AG09309 (cell line): Measurements from ENCODE around the gene PHAX.
"Not testable (repeated sequence)": the region's sequence is repeated elsewhere in the genome, so short reads cannot be mapped to it uniquely, and the experiment has no call there.

Experiments used
- DNase-seq: peaks from one replicate; pipeline ENCODE4 v3.0.0-alpha.2; 2010; ENCODE audit warnings: low read depth
- H3K4me3 ChIP-seq: 2 replicates; pipeline ENCODE4 v1.5.1; 2011; ENCODE audit warnings: mild to moderate bottlenecking, low read depth, low read length, moderate library complexity; ENCODE audit not compliant: control insufficient read depth
- TF ChIP-seq, protein P1 (sequence below): IDR thresholded peaks from 2 replicates; pipeline ENCODE4 v1.5.1; 2011; ENCODE audit warnings: mild to moderate bottlenecking, low read depth, low read length, inconsistent platforms; ENCODE audit not compliant: insufficient read depth, control insufficient read depth; ENCODE audit errors: missing control alignments

Gene PHAX

DNA sequence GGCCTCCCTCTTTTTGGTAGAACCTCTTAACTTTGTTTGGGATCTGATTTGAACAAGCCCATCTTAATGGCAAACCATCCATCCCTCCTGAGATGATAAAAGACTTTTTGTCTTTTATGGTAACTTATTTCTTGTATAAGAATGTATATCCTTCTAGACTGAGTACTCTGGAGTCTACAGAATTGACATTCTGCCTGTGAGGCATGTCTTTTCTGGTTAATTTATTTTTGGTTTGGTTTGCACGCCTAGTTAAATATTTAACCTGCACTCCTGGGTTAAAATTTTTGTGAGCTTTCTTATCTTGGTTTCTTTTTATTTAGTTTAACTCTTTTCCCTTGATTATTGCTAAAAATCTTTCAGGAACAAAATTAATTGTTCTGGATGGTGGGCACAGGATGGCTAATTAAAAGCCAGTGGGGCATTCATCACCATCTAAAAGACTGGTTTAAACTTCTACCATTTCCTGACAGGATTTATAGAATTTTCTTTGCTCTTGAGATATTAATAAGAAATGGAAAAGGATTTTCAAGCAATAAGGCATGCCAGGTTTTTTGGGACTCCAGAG lies 50.3 kb downstream of the PHAX start:
- no peak overlapping the region for H3K4me3 ChIP-seq
- no peak for DNase-seq
- TF ChIP-seq, protein P1, sequence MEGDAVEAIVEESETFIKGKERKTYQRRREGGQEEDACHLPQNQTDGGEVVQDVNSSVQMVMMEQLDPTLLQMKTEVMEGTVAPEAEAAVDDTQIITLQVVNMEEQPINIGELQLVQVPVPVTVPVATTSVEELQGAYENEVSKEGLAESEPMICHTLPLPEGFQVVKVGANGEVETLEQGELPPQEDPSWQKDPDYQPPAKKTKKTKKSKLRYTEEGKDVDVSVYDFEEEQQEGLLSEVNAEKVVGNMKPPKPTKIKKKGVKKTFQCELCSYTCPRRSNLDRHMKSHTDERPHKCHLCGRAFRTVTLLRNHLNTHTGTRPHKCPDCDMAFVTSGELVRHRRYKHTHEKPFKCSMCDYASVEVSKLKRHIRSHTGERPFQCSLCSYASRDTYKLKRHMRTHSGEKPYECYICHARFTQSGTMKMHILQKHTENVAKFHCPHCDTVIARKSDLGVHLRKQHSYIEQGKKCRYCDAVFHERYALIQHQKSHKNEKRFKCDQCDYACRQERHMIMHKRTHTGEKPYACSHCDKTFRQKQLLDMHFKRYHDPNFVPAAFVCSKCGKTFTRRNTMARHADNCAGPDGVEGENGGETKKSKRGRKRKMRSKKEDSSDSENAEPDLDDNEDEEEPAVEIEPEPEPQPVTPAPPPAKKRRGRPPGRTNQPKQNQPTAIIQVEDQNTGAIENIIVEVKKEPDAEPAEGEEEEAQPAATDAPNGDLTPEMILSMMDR: no peak

DNA sequence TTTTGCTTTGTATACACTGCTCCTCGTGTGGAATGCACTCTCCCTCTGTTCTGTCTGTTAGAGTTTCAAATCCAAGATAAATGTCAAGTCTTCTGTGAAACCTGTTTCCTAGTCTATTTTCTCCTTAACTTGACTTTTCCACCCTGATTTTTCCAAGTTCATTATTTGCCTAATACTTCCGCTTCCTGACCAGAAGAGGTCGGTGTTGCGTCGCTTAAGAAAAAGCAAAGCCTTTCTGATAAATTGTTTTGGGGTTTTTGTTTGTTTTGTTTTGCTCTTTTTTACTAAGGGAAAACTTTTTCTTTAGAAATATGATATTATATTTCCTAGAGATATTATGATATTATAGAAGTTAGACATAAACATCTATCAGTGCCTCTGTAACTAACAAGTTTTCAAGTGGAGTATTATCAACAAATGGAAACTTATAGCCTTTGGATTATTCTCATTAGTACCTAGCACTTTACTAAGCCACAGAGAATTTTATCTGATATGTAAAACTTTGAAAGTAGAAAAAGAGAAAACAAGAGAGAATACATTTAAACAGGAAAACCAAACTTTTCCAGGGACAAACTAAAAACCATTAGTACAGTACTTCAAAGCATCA lies 55.8 kb downstream of the PHAX start:
- TF ChIP-seq, protein P1: peak; percentile 85
- H3K4me3 ChIP-seq: no peak overlapping the region
- DNase-seq: peak; percentile 2

DNA sequence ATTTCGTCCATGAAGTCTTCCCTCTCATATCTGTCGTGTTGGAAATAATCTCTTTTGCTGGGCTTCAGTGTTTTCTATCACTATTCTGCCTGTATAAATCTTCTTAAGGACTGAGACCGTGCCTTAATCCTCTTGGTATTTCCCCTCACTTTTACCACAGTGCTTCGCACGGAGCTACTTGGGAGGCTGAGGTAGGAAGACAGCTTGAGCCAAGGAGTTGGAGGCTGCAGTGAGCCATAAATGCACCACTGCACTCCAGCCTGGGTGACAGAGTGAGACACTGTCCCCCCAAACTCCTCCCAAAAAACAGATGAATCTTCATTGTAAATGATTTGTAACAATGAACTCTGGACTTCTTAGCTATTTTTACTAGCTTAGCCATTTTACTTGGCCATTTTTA lies 57.8 kb downstream of the PHAX start:
- TF ChIP-seq, protein P1: no peak
- H3K4me3 ChIP-seq: no peak overlapping the region
- DNase-seq: no peak

DNA sequence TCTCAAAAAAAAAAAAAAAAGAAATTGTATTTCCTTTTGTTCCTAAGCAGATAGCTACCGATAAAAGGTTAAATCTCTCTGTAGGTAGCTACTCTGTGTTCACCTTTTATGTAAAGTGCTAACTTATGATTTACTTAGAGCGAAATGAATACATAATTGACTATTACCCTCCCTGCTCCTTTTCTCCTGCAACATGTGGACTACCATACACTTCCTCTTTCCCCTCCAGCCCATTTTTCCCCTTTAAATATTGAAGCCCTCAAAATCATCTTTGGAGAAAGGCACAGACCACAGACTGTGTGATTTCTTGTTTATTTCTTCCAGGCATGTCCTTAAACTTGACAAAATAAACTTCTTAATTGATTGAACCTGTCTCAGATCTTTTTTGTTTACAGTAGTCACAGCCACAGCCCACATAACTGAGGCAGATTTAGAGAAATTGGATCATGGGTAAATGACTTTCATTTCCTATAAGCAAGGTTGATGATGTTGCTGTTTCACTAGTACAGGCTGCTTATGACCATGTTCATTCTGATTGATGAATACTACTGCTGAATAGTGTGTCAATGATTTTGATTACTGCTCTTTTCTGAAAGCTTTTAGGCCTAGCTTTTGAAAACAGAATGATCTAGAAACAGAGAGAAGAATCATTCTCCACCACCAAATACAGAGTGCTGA lies 59.2 kb downstream of the PHAX start:
- TF ChIP-seq, protein P1: no peak
- no peak for DNase-seq
- no peak overlapping the region for H3K4me3 ChIP-seq

DNA sequence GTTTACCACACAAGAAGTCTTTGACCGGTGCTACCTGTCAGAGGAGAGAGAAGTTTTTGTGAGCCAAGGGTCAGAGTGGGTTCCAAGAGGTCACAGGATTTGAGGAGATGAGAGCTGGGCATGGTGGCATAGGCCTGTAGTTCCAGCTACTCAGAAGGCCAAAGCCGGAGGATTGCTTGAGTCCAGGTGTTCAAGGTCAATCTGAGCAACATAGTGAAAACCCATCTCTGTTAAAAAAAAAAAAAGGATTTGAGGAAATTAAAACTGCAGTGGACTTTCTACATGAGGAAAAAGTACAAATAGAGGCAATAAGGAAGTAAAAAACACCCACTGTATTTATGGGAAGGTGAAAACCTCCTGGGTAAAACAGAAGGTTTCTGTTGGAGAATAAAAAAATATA lies 63.8 kb downstream of the PHAX start:
- no peak for DNase-seq
- TF ChIP-seq, protein P1: no peak
- H3K4me3 ChIP-seq: no peak overlapping the region

DNA sequence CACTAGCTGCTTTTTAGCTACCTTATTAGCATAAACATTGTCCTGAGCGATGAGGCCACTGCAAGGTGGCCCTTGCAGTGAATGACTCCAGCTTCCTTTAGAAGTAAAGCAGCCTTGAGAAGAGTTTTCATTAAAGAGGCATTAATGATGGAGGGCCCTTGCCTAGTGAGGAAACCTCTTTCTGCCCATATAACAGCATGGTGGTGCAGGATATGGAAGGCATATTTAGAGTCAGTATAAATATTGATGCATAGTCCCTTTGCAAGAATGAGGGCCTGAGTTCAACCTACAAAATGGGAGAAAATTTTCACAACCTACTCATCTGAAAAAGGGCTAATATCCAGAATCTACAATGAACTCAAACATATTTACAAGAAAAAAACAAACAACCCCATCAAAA lies 69.4 kb downstream of the PHAX start:
- DNase-seq, H3K4me3 ChIP-seq: not testable (repeated sequence)

DNA sequence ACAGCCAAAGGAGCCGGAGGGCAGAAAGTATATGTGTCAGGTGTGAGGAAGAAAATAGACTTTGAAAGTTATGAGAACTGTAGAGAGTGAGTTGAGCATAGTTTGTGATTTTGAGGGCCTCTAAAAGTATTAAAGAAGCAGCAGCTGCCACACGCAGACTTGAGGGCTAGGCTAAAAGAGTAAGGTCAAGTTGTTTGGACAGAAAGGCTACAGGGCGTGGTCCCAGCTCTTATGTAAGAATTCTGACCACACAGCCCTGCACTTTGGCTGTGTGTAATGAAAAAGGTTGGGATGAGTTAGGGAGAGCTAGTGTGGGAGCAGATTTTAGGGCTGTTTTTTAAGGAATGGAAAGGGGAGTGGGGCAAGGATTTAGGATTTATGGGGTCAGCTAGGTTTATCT lies 70.9 kb downstream of the PHAX start:
- not testable (repeated sequence) for H3K4me3 ChIP-seq, DNase-seq
